NCI-H146 treated with DMSO at 0.1 percent for 48 hours (cell line): ENCODE results near the gene HIRA.
A peak's percentile ranks its signal among the peaks of the same experiment; 100 is the strongest.

Source experiments
- DNase-seq: peaks from one replicate; lab custom pipeline; 2025; ENCODE audit not compliant: unreplicated experiment; lab: John Stamatoyannopoulos, UW

The HIRA gene

GRCh38 chr22:19290400-19291217, 140.9 kb downstream of the HIRA start:
- DNase-seq: no peak

- no peak for DNase-seq
Observed at GRCh38 chr22:19289475-19290161, 141.9 kb downstream of the HIRA start.

GRCh38 chr22:19287889-19288288, 143.6 kb downstream of the HIRA start:
- DNase-seq: no peak

- peak; percentile 84 for DNase-seq
Observed at GRCh38 chr22:19287076-19287707, 144.3 kb downstream of the HIRA start.

- DNase-seq: no peak
Observed at GRCh38 chr22:19285831-19286230, 145.7 kb downstream of the HIRA start.
